Skeletal muscle satellite cell (primary cell): ENCODE data around the gene GPX2.
A peak's percentile ranks its signal among the peaks of the same experiment; 100 is the strongest.

Source experiments
- H3K27me3 ChIP-seq: 2 replicates; pipeline ENCODE4 v1.7.0; 2013; ENCODE audit warnings: low read length; ENCODE audit not compliant: control insufficient read depth, insufficient read depth
- H3K36me3 ChIP-seq: 2 replicates; pipeline ENCODE4 v1.7.0; 2013; ENCODE audit warnings: mild to moderate bottlenecking, control low read depth, low read length; ENCODE audit not compliant: insufficient read depth
- H3K4me1 ChIP-seq: 2 replicates; pipeline ENCODE4 v1.7.0; 2013; ENCODE audit warnings: low read length; ENCODE audit not compliant: control insufficient read depth, insufficient read depth
- H3K4me2 ChIP-seq: 2 replicates; pipeline ENCODE4 v1.7.0; 2013; ENCODE audit warnings: mild to moderate bottlenecking, low read length
- H3K4me3 ChIP-seq: 2 replicates; pipeline ENCODE4 v1.7.0; 2013; ENCODE audit warnings: low read length
- H3K9ac ChIP-seq: 2 replicates; pipeline ENCODE4 v1.7.0; 2013; ENCODE audit warnings: mild to moderate bottlenecking, low read depth, low read length, moderate library complexity
- H3K9me3 ChIP-seq: replicated peaks from 2 replicates; pipeline ENCODE4 v1.7.0; 2013; ENCODE audit warnings: mild to moderate bottlenecking, control low read depth, low read length

The GPX2 gene

DNA sequence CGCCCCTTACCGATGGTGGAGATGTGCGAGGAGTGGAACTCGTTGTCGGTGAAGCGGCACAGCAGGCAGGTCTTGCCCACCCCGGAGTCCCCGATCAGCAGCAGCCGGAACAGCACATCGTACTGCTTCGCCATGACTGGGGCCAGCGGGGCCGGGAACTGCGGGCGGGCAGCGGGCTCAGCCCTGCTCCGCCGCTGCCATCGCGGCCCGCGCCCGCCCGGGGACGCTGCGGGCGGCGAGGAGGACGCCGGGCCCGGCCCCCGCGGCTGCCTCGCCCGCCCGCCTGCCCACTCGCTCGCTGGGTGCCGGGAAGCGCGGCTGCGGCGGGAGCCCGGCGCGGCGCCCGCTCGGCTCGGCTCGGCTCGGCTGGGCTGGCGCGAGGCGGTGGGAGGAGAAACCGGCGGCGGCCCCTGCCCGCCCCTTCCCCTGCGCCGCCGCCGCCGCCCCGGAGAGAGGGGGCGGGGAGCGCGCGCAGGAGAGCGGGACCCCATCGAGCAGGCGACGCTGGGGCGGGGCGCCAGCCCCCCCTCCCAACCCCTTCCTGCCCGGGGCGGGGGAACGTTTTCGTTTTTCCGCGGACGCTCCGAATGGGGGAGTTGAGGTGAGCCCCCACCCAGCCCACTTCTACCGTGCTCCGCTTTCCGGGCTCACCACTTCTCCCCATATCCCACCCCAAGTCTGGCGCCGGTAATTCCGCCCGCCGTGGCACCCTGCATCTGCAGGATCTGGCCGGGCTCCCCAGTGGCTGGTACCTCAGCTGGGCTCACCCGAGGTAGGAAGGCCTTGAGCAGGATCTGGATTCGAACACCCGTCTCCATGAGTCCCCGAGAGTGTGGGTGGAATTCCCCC is 29.6 kb upstream of the GPX2 start, which contains the start of gene RAB15:
RAB15 (minus strand) TSS at position 394 of the 849 bp plus-strand sequence; CDS start at position 134, 260 bp downstream.
- H3K27me3 ChIP-seq = peaks cover 5% of the 10 kb centered on the region
- H3K9ac ChIP-seq = peak within 1 kb of the TSS; percentile 82
- H3K4me3 ChIP-seq = peak within 1 kb of the TSS; percentile 87
- peaks cover 11% of the 10 kb centered on the region for H3K4me1 ChIP-seq
- H3K4me2 ChIP-seq = peak within 1 kb of the TSS; percentile 96
- H3K9me3 ChIP-seq = no peaks in the 10 kb centered on the region
- no peaks in the 10 kb centered on the region for H3K36me3 ChIP-seq

GRCh38 chr14:64971491-64971942 is 29.0 kb upstream of the GPX2 start:
- Histone ChIP-seq H3K4me2 (peak overlapping the region; percentile 96), H3K9ac (peak overlapping the region; percentile 82), H3K4me1 (peaks cover 11% of the 10 kb centered on the region), H3K4me3 (peak overlapping the region; percentile 87), H3K27me3 (no peaks in the 10 kb centered on the region), H3K36me3 (no peaks in the 10 kb centered on the region), H3K9me3 (no peaks in the 10 kb centered on the region)

DNA sequence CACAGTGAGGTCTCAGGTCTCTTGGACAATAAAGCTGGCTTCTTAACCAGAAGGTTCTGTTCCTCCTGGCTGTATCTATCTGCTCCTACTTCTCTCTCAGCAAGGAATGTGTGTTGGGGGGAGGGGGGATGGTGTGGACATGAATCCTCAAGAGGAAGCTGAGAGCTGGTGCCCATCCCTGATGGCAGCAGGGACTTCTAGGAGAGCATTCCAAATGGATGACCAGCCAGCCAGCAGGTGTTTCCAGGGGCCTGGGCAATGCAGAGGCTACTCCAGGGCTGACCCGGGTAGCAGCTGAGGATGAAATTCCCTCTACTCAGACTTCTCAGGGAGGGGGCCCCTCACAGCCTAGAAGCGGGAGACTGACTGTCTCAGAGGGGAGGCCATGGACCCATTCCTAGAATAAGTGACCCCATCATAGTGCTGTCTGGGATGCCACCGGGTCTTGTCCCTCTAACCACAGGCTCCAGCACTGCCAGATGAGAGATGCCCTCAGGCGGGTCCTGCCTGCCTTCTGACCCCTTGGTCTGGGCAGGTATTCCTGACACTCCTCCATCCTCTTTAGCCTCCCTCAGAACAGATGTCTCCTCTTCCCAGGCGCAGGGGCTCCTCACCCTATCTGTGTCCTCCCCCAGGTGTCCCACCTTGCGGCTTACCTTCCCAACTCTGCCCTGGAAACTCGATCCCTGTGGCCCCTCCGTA is 28.4 kb upstream of the GPX2 start:
- Histone ChIP-seq H3K9me3 (no peaks in the 10 kb centered on the region), H3K9ac (peak overlapping the region; percentile 82), H3K4me1 (peaks cover 11% of the 10 kb centered on the region), H3K36me3 (no peaks in the 10 kb centered on the region), H3K4me3 (peak overlapping the region; percentile 87), H3K4me2 (peak overlapping the region; percentile 96), H3K27me3 (no peaks in the 10 kb centered on the region)

GRCh38 chr14:64970041-64970440 is 27.5 kb upstream of the GPX2 start:
- Histone ChIP-seq H3K4me1 (peaks cover 11% of the 10 kb centered on the region), H3K9me3 (no peaks in the 10 kb centered on the region), H3K27me3 (no peaks in the 10 kb centered on the region), H3K4me2 (no peak overlapping the region), H3K4me3 (no peak overlapping the region), H3K36me3 (no peaks in the 10 kb centered on the region), H3K9ac (no peak overlapping the region)

DNA sequence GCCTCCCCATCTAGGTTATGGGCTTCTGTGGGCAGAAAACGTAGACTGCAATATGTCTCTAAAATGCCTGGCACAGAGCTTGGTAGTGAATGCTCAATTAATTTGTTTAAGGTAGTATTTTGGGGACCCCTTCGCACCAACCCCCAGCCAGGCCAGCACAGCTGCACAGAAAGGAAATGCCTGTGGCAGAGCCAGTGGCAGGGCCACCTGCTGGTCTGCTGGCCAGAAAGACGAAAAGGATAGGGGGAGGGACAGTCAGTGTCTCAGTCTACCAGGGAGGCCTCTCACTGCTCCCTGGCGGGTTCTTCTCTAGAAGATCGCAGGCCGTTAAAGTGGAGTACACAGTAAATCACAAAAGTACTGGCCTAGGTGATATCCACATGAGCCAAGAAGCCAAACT is 26.1 kb upstream of the GPX2 start:
- no peaks in the 10 kb centered on the region for H3K27me3 ChIP-seq
- H3K4me1 ChIP-seq = peaks cover 11% of the 10 kb centered on the region
- no peak overlapping the region for H3K4me2 ChIP-seq
- H3K4me3 ChIP-seq = no peak overlapping the region
- H3K9me3 ChIP-seq = no peaks in the 10 kb centered on the region
- no peaks in the 10 kb centered on the region for H3K36me3 ChIP-seq
- H3K9ac ChIP-seq = no peak overlapping the region

- Histone ChIP-seq H3K4me1 (peaks cover 11% of the 10 kb centered on the region), H3K36me3 (no peaks in the 10 kb centered on the region), H3K27me3 (no peaks in the 10 kb centered on the region), H3K9ac (no peak overlapping the region), H3K4me3 (no peak overlapping the region), H3K9me3 (no peaks in the 10 kb centered on the region), H3K4me2 (no peak overlapping the region)
Measured at GRCh38 chr14:64968167-64968566, 25.6 kb upstream of the GPX2 start.

DNA sequence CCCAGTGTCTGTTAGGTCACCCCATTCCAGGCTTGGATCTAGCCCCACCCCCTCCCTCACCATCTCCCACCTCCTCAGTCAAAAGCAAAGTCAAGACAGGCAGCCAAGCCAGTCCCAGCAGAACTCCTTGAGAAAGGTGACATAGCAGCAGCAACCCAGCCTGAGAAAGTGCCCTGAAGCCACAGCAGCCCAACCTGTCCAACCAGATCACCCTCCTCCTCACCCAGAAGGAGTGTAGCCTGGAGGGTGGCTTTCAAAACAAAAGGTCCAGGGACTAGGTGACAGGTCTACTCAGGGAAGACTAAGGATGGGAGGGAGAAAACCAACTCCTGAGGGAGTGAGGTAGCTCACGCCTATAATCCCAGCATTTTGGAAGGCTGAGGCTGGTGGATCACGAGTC is 24.4 kb upstream of the GPX2 start:
- no peak overlapping the region for H3K4me3 ChIP-seq
- H3K4me2 ChIP-seq = no peak overlapping the region
- H3K9ac ChIP-seq = no peak overlapping the region
- no peaks in the 10 kb centered on the region for H3K27me3 ChIP-seq
- peaks cover 11% of the 10 kb centered on the region for H3K4me1 ChIP-seq
- H3K9me3 ChIP-seq = no peaks in the 10 kb centered on the region
- H3K36me3 ChIP-seq = no peaks in the 10 kb centered on the region

- Histone ChIP-seq H3K9ac (no peak overlapping the region), H3K4me2 (no peak overlapping the region), H3K36me3 (no peaks in the 10 kb centered on the region), H3K27me3 (no peaks in the 10 kb centered on the region), H3K4me1 (peaks cover 9% of the 10 kb centered on the region), H3K4me3 (no peak overlapping the region), H3K9me3 (no peaks in the 10 kb centered on the region)
Measured at GRCh38 chr14:64965356-64966000, 22.9 kb upstream of the GPX2 start.

GRCh38 chr14:64963611-64964010 is 21.1 kb upstream of the GPX2 start:
- Histone ChIP-seq H3K9ac (no peak overlapping the region), H3K9me3 (no peaks in the 10 kb centered on the region), H3K36me3 (no peaks in the 10 kb centered on the region), H3K4me3 (no peak overlapping the region), H3K4me2 (no peak overlapping the region), H3K4me1 (peaks cover 6% of the 10 kb centered on the region), H3K27me3 (no peaks in the 10 kb centered on the region)

- H3K9me3 ChIP-seq = no peaks in the 10 kb centered on the region
Measured at GRCh38 chr14:64960762-64961276, 18.3 kb upstream of the GPX2 start.

GRCh38 chr14:64958743-64959142 is 16.2 kb upstream of the GPX2 start:
- Histone ChIP-seq H3K36me3 (no peaks in the 10 kb centered on the region), H3K27me3 (no peaks in the 10 kb centered on the region), H3K4me1 (no peaks in the 10 kb centered on the region), H3K9me3 (no peaks in the 10 kb centered on the region), H3K9ac (no peak overlapping the region), H3K4me3 (no peak overlapping the region), H3K4me2 (no peak overlapping the region)

More at GRCh38 chr14:64960762-64961276, 18.3 kb upstream of the GPX2 start:
- H3K4me1 ChIP-seq = no peaks in the 10 kb centered on the region
- H3K4me3 ChIP-seq = no peak overlapping the region
- no peak overlapping the region for H3K9ac ChIP-seq
- H3K36me3 ChIP-seq = no peaks in the 10 kb centered on the region
- no peaks in the 10 kb centered on the region for H3K27me3 ChIP-seq
- no peak overlapping the region for H3K4me2 ChIP-seq
